Measurements from ENCODE around the gene PFDN4. TPM values are rescaled to one million over a fixed set of nuclear protein-coding genes. Genes with fewer than 3 reads are reported as not detected.

Gene PFDN4
- 75.9 and 112 TPM in 2 replicates for total RNA-seq

GRCh38 chr20:54207743-54208547, at the start of gene PFDN4:
Gene PFDN4 (plus strand): TSS chr20:54208087. CDS start chr20:54208101, 14 bp downstream.

GRCh38 chr20:54173653-54174456, 34.0 kb upstream of the PFDN4 start, which contains the start of gene CYP24A1:
Gene CYP24A1 (minus strand): TSS chr20:54173986. CDS start chr20:54173579, 407 bp downstream.

Other genes starting within 250 kb of the PFDN4 start
- gene BCAS1, start 137.5 kb upstream of the PFDN4 start, total RNA-seq: under 0.01 and 0.09 TPM in 2 replicates
- gene CYP24A1, start 34.1 kb upstream of the PFDN4 start, total RNA-seq: under 0.01 and 0.09 TPM in 2 replicates